Heart right ventricle (tissue), 16 donors: ENCODE measurements around the gene NT5DC1. TPM values are rescaled to one million over a fixed set of nuclear protein-coding genes. Genes with fewer than 3 reads are reported as not detected.

Experiments
- ATAC-seq, 8 donors: fragments of 200-7000 bp; cut with Tn5 transposase; one replicate each; pipeline ENCODE4 v1.9.1; 2020; ENCODE audit warnings: mild to moderate bottlenecking in 8 of 8, moderate library complexity in 8 of 8, moderate number of reproducible peaks in 1 of 8
- DNase-seq, 2 donors: peaks; one replicate each; pipeline ENCODE4 v3.0.0-alpha.2; 2020
- H3K27ac ChIP-seq, 10 donors: fragments of 200-600 bp; sonication (generic) in 2 of 10; one replicate each; pipeline versions ENCODE4 v1.5.0 to v1.8.0; 2020 to 2022; ENCODE audit warnings: mild to moderate bottlenecking in 3 of 10
- H3K27me3 ChIP-seq, 7 donors: fragments of 200-600 bp; one replicate each; pipeline ENCODE4 v1.8.0; 2021 to 2022; ENCODE audit warnings: mild to moderate bottlenecking in 2 of 7
- H3K36me3 ChIP-seq, 9 donors: fragments of 200-600 bp; sonication (generic) in 1 of 9; one replicate each; pipeline versions ENCODE4 v1.5.0 to v1.8.0; 2020 to 2022; ENCODE audit warnings: mild to moderate bottlenecking in 2 of 9
- H3K4me1 ChIP-seq, 9 donors: fragments of 200-600 bp; sonication (generic) in 1 of 9; one replicate each; pipeline versions ENCODE4 v1.5.0 to v1.8.0; 2020 to 2022; ENCODE audit warnings: mild to moderate bottlenecking in 4 of 9
- H3K4me3 ChIP-seq, 10 donors: fragments of 200-600 bp; sonication (generic) in 2 of 10; one replicate each; pipeline versions ENCODE4 v1.5.0 to v1.8.0; 2020 to 2022; ENCODE audit warnings: mild to moderate bottlenecking in 7 of 10, moderate library complexity in 2 of 10
- H3K9me3 ChIP-seq, 11 donors: fragments of 200-600 bp in 10 of 11; sonication (generic) in 2 of 11; one replicate each; pipeline versions ENCODE4 v1.5.0 to v1.8.0; 2013 to 2022; ENCODE audit warnings: mild to moderate bottlenecking in 2 of 11, control low read depth in 1 of 11, moderate library complexity in 1 of 11
- WGBS, 2 donors: extraction: QIAGEN DNeasy Blood & Tissue Kit; methylation state at CpG; one replicate each; pipeline ENCODE4 v1.1.7; 2013; ENCODE audit warnings: inconsistent platforms in 1 of 2; 5-methylcytosine and 5-hydroxymethylcytosine counted together
- intact Hi-C, 10 donors: fragments of 100-400 bp; cut with DNase I; formaldehyde crosslinking; loops; one replicate each; pipeline versions ENCODE4 v1.11.1 to v1.14.2; 2022
- long read RNA-seq, 3 donors: library from polyadenylated mRNA; unstranded; transcript quantifications; one replicate each; pipeline ENCODE4 v2.0.0, GENCODE V29; 2020 to 2021
- polyA plus RNA-seq, 2 donors: library from polyadenylated mRNA; stranded (reverse); fragments of 200-250 nt; gene quantifications; one replicate each; pipeline ENCODE4 v1.2.3, GENCODE V29; 2013
- total RNA-seq, 10 donors: library from RNA; stranded (reverse); fragmentation: NEBNext Ultra II Directional in 3 of 10; extraction: Animal tissue kit (Norgen Biotek cat#: 25700) in 3 of 10; gene quantifications; one replicate each; pipeline versions ENCODE4 v1.2.1 to v1.2.4, GENCODE V29; 2021 to 2023
- TF ChIP-seq, protein P1 (sequence below), 9 donors: fragments of 200-600 bp; sonication (generic) in 2 of 9; IDR thresholded peaks; one replicate each; pipeline versions ENCODE4 v1.5.0 to v1.8.0; 2021 to 2022; ENCODE audit warnings: antibody characterized with exemption in 9 of 9, mild to moderate bottlenecking in 5 of 9, moderate library complexity in 1 of 9
- donor health status: Arrhythmogenic right ventricular cardiomyopathy.
- donor health status: ischemic (EF 13 %, LVEDD 7.1; RV severe dilation, severe dysfunction).
- donor health status: healthy with polysubstance abuse.
- donor health status: DM: no; HTN: yes; CAD: no.
- donor health status: DM: no; HTN: no; CAD: no.
- donor health status: ischemic (EF 25% LVEDD 6.9; RV normal size, moderate dysfunction).
- donor health status: ischemic (EF 25% LVEDD 5.7; RV mildly dilated, moderate dysfunction).
- donor health status: healthy.
- donor health status: DM: yes; HTN: yes; CAD: no.
- donor health status: Ischemic cardiomyopathy.
- donor health status: ischemic (EF 35%, LVEDD 5.7; RV mildly dilated, moderate dysfunction).
- donor health status: nonischemic (EF 11% LVEDD 7.7; RV severe dilation, severe dysfunction).
- donor health status: DM: yes; HTN: yes; CAD: no.
- donor health status: PGD.
- donor health status: ischemic (EF 29% LVEDD 5.4; RV normal size, mild dysfunction).
- donor health status: nonischemic (EF 23%, LVEDD 6.1; RV moderate dilation, normal function).

The NT5DC1 gene
- total RNA-seq (10 to 100 TPM; 53.9 to 69.7 (median 60.4) TPM), polyA plus RNA-seq (10 to 100 TPM in 1 of 2 donors, 1 to 10 TPM in 1; 5.9 to 11.8 TPM)
- long read RNA-seq, donor 1, full-length matches to known transcripts = 59 of 62 reads
- long read RNA-seq, donor 1, partial matches to known transcripts = 0 of 62 reads
- long read RNA-seq, donor 1, other reads (novel, unspliced or antisense) = 3 of 62 reads
- long read RNA-seq, donor 2, full-length matches to known transcripts = 80 of 84 reads
- long read RNA-seq, donor 2, partial matches to known transcripts = 0 of 84 reads
- long read RNA-seq, donor 2, other reads (novel, unspliced or antisense) = 4 of 84 reads
- long read RNA-seq, donor 3, full-length matches to known transcripts = 280 of 303 reads
- long read RNA-seq, donor 3, partial matches to known transcripts = 5 of 303 reads
- long read RNA-seq, donor 3, other reads (novel, unspliced or antisense) = 18 of 303 reads

DNA sequence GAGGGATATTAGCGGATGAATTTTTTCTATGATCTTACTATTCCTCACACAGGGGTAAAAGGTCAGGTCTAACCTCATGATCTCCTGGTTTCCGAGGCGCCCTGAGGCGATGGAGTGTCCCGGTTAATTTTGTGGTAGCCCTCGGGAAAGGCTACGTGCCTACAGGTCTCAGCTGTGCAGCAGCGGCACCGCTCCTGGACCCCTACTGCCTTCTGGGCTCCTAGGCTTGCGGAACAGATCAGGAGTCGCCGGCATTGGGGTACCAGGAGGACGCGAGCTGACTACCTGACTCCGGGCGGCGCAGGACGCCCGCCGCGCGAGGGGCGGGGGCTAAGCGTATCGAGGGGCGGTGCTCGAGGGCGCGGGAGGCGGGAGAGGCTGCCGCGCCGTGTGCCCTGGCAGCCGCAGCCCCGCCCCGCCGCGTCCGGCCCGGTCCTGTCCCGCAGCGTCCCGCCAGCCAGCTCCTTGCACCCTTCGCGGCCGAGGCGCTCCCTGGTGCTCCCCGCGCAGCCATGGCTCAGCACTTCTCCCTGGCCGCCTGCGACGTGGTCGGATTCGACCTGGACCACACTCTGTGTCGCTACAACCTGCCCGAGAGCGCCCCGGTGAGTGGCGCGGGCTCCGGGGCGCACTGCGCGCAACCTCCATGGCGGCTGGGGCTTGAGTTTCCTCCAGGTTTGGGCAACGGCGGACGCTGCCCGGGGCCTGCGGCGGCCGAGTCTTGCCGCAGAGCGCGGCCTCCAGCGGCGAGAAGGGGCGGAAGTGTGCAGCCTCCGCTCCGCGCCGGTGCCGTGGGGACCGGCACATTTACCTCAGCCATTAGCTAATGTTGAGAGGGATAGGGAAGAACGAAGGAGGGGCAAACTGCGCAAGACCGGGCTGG, at the start of gene NT5DC1:
Gene NT5DC1 (plus strand): TSS at position 435 of the 883 bp plus-strand sequence. CDS start 78 bp downstream, at position 513.
- DNase-seq (peak; percentile 76 to 88), ATAC-seq (peak; percentile 94 to 98 (median 96))
- H3K36me3 ChIP-seq = no peaks in the 10 kb centered on the region
- H3K27ac ChIP-seq = peak within 1 kb of the TSS; percentile 83 to 98 (median 96)
- intact Hi-C loops = loop anchor here in 3 of 10 donors (2.0 to 10.0 kb wide), 3 partner anchors 90 to 486 kb away; no protein-coding TSS in a partner anchor
- WGBS, 2 donors = 0 to 1% methylated on average over 76 to 87 of the region's 87 CpGs
- H3K4me1 ChIP-seq = peaks cover 3 to 58% (median 38%) of the 10 kb centered on the region in 9 donors
- H3K9me3 ChIP-seq = peaks cover 0 to 11% (median 6%) of the 10 kb centered on the region in 11 donors
- TF ChIP-seq, protein P1, sequence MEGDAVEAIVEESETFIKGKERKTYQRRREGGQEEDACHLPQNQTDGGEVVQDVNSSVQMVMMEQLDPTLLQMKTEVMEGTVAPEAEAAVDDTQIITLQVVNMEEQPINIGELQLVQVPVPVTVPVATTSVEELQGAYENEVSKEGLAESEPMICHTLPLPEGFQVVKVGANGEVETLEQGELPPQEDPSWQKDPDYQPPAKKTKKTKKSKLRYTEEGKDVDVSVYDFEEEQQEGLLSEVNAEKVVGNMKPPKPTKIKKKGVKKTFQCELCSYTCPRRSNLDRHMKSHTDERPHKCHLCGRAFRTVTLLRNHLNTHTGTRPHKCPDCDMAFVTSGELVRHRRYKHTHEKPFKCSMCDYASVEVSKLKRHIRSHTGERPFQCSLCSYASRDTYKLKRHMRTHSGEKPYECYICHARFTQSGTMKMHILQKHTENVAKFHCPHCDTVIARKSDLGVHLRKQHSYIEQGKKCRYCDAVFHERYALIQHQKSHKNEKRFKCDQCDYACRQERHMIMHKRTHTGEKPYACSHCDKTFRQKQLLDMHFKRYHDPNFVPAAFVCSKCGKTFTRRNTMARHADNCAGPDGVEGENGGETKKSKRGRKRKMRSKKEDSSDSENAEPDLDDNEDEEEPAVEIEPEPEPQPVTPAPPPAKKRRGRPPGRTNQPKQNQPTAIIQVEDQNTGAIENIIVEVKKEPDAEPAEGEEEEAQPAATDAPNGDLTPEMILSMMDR (IDR thresholded peaks at IDR 0.05) = peak in 8 of 9 donors; percentile 16 to 61 (median 44)
- H3K4me3 ChIP-seq = peak within 1 kb of the TSS; percentile 71 to 94 (median 89)
- no peaks in the 10 kb centered on the region for H3K27me3 ChIP-seq

DNA sequence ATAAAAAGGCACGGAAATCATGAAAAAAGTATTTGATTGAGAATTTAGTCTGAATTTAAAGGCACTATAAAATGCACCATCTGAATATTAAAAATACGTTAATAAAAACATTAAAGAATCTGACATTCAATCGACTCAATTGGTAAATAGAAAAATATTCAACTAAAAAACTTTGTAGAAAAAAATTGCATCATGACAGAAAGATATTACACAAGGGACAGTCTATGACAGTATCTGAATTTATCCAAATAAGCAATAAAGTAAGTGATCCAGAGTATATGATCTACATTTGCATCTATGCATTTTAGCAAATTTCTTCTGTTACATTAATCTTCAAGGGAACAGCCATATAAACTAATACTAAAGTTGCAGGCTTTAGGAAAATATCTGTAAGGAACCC, 49.4 kb upstream of the NT5DC1 start:
- H3K27ac ChIP-seq = no peak overlapping the region
- H3K4me1 ChIP-seq = peaks cover 0 to 6% (median 0%) of the 10 kb centered on the region in 9 donors
- intact Hi-C loops = no loop called here
- DNase-seq (no peak), ATAC-seq (no peak)
- WGBS, 2 donors = 74 to 90% methylated on average over 3 of the region's 3 CpGs
- TF ChIP-seq, protein P1 (IDR thresholded peaks at IDR 0.05) = no peak
- H3K4me3 ChIP-seq = no peak overlapping the region
- H3K36me3 ChIP-seq = no peaks in the 10 kb centered on the region
- H3K9me3 ChIP-seq = peaks cover 0 to 4% (median 0%) of the 10 kb centered on the region in 11 donors
- no peaks in the 10 kb centered on the region for H3K27me3 ChIP-seq

DNA sequence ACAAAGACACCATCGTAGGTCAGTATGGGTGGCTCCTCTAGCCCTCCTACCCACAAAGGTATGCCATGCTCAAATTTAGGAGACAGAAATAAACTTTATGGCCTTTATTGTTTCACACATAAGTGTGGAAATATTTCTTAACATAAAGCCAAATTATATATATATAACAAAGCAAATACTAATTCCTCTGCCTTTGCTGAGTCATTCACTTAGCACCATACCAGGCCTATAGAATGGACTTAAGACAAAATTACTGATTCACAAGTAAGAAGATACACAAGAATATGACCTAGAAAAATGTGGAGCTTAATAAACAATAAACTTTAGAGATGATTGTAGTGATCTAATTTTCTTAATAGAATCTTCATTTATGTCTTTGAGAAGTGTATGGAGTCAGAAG, 45.1 kb upstream of the NT5DC1 start:
- intact Hi-C loops = loop anchor here in 1 of 10 donors (5.0 kb wide), 1 partner anchor 42 kb away; no protein-coding TSS in a partner anchor

More for the DNA sequence above, 45.1 kb upstream of the NT5DC1 start:
- Histone ChIP-seq H3K36me3 (no peaks in the 10 kb centered on the region), H3K9me3 (no peaks in the 10 kb centered on the region), H3K27ac (no peak overlapping the region), H3K4me3 (no peak overlapping the region), H3K4me1 (peaks cover 0 to 5% (median 0%) of the 10 kb centered on the region in 9 donors), H3K27me3 (no peaks in the 10 kb centered on the region)
- no peak for ATAC-seq
- WGBS, 2 donors = 83 to 89% methylated on average over 1 of the region's 1 CpG
- TF ChIP-seq, protein P1 (IDR thresholded peaks at IDR 0.05) = no peak
- DNase-seq = no peak
